GM12874 (cell line): ENCODE data around the gene RNF44.
A peak's percentile ranks its signal among the peaks of the same experiment; 100 is the strongest.

ENCODE experiments used
- CTCF ChIP-seq: IDR thresholded peaks from 2 replicates; pipeline ENCODE4 v1.5.1; 2011; ENCODE audit warnings: low read depth, mild to moderate bottlenecking, control low read depth, low read length, moderate library complexity; ENCODE audit not compliant: insufficient read depth

Gene RNF44

GRCh38 chr5:176536902-176537553 is at the start of gene RNF44:
Gene RNF44 (minus strand): TSS chr5:176537402. CDS start chr5:176532472, 4,930 bp downstream.
- no peak for TF ChIP-seq CTCF

- TF ChIP-seq CTCF, result no peak
Observed at GRCh38 chr5:176583076-176583475, 45.9 kb upstream of the RNF44 start.

GRCh38 chr5:176581361-176581760 is 44.2 kb upstream of the RNF44 start:
- no peak for TF ChIP-seq CTCF

GRCh38 chr5:176579323-176579722 is 42.1 kb upstream of the RNF44 start:
- TF ChIP-seq CTCF, result no peak

- TF ChIP-seq CTCF, result peak; percentile 26; the same call in 1 of the 2 replicates
Observed at GRCh38 chr5:176578391-176578808, 41.2 kb upstream of the RNF44 start.

- TF ChIP-seq CTCF, result no peak
Observed at GRCh38 chr5:176577312-176578176, 40.3 kb upstream of the RNF44 start.
